Naive thymus-derived CD8-positive, alpha-beta T cell (primary cell): Measurements from ENCODE around the gene NMRK2. TPM values are rescaled to one million over a fixed set of nuclear protein-coding genes. Genes with fewer than 3 reads are reported as not detected.
A peak's percentile ranks its signal among the peaks of the same experiment; 100 is the strongest.
"Not testable (repeated sequence)": the region's sequence is repeated elsewhere in the genome, so short reads cannot be mapped to it uniquely, and the experiment has no call there.

Experiments
- ATAC-seq, 2 donors: fragments of 150-1000 bp; cut with Tn5 transposase in 1 of 2; sonication (Bioruptor Pico), chemical (Tn5 transposase) in 1 of 2; 1 replicate in 1 of 2; 2 replicates in 1 of 2; pipeline ENCODE4 v1.10.0; 2021; ENCODE audit warnings: mild to moderate bottlenecking in 2 of 2, moderate library complexity in 2 of 2
- POLR2A ChIA-PET: fragments of 350-600 bp; sonication (Branson Sonifier 250); formaldehyde crosslinking; loops from one replicate; lab custom pipeline; 2021; ENCODE audit warnings: antibody characterized with exemption; lab: Charles Lee
- DNase-seq, 10 donors: peaks; one replicate each; pipeline versions ENCODE4 v3.0.0 to v3.0.0-alpha.2; 2020 to 2022
- H3K27ac Mint-ChIP-seq, 10 donors: one replicate each; pipeline ENCODE4 v1.8.0; 2020 to 2022; ENCODE audit warnings: mild to moderate bottlenecking in 10 of 10, mixed read lengths in 10 of 10, moderate library complexity in 4 of 10, inconsistent platforms in 1 of 10
- H3K27me3 Mint-ChIP-seq, 5 donors: one replicate each; pipeline ENCODE4 v1.8.0; 2021 to 2022; ENCODE audit warnings: mixed read lengths in 5 of 5
- H3K36me3 Mint-ChIP-seq, 3 donors: one replicate each; pipeline ENCODE4 v1.8.0; 2020 to 2022; ENCODE audit warnings: mixed read lengths in 3 of 3, mild to moderate bottlenecking in 2 of 3, inconsistent platforms in 1 of 3
- H3K4me1 Mint-ChIP-seq, 4 donors: one replicate each; pipeline ENCODE4 v1.8.0; 2021 to 2022; ENCODE audit warnings: mixed read lengths in 4 of 4
- H3K4me3 Mint-ChIP-seq, 10 donors: one replicate each; pipeline ENCODE4 v1.8.0; 2020 to 2022; ENCODE audit warnings: mild to moderate bottlenecking in 10 of 10, mixed read lengths in 10 of 10, moderate library complexity in 6 of 10, inconsistent platforms in 1 of 10
- H3K9me3 Mint-ChIP-seq, 9 donors: one replicate each; pipeline ENCODE4 v1.8.0; 2020 to 2022; ENCODE audit warnings: mixed read lengths in 9 of 9, mild to moderate bottlenecking in 3 of 9, inconsistent platforms in 1 of 9, moderate library complexity in 1 of 9
- polyA plus RNA-seq, 3 donors: library from polyadenylated mRNA; unstranded; fragments of 300-500 nt; fragmentation: Illumina TruSeq; gene quantifications; one replicate each; pipeline ENCODE4 v1.2.3, GENCODE V29; 2021
- total RNA-seq, 8 experiments: library from RNA in 2 of 8; stranded (reverse) in 2 of 8; gene quantifications; one replicate each; pipeline ENCODE4 v1.2.3 and lab custom pipeline; 2021 to 2026

The NMRK2 gene, protein sequence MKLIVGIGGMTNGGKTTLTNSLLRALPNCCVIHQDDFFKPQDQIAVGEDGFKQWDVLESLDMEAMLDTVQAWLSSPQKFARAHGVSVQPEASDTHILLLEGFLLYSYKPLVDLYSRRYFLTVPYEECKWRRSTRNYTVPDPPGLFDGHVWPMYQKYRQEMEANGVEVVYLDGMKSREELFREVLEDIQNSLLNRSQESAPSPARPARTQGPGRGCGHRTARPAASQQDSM
- total RNA-seq (not detected), polyA plus RNA-seq (not detected), total RNA-seq (lab: John Stamatoyannopoulos, UW) (0 reads per million in 6 experiments)

DNA sequence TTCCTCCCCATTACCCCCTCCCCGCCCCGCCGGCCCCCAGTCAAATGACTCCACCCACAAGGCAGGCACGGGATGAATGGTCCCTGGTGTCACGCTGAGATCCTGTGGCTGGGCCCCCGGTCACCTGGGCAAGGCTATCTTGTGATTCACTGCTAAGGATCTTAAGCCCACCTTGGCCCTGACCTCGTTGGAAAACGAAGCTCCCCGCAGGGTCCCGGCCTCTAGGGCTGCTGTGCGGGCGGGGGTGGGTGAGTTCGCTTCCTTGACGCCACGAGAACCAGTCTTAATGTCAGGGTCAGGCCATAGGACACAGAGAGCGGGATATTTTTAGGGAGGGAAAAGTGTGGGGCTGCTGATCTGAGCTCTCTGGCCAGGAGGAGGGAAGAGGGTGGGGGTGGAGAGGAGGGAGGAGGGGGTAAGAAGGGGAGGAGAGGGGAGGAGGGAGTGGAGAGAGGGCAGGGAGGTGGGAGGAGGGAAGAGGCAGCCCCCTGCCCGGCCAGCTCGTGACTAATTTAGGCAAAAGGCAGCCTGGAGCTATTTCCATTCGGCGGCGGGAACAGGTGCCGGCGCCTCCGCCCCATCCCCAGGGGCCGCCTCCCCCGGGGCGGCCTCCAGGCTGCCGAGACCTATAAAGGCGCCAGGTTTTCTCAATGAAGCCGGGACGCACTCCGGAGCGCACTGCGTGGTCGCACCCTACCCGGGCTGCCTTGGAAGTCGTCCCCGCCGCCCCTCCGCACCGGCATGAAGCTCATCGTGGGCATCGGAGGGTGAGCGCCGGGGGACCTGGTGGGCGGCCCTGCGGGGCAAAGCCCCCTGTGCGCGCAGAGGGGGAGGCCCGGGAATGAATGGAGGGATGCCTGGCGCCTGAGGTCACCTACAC, at the start of gene NMRK2:
Gene NMRK2 (plus strand): TSS at position 139 of the 880 bp plus-strand sequence. CDS start 603 bp downstream, at position 742.
- Mint-ChIP-seq H3K27ac (peak within 1 kb of the TSS in 1 of 10 donors; percentile 60), H3K36me3 (no peaks in the 10 kb centered on the region), H3K9me3 (no peaks in the 10 kb centered on the region), H3K27me3 (peaks cover 2 to 26% (median 14%) of the 10 kb centered on the region in 5 donors), H3K4me1 (peaks cover 0 to 2% (median under 1%) of the 10 kb centered on the region in 4 donors), H3K4me3 (peak within 1 kb of the TSS in 1 of 10 donors; percentile 38)
- no peak for DNase-seq
- POLR2A ChIA-PET = no interaction called here
- no peak for ATAC-seq

DNA sequence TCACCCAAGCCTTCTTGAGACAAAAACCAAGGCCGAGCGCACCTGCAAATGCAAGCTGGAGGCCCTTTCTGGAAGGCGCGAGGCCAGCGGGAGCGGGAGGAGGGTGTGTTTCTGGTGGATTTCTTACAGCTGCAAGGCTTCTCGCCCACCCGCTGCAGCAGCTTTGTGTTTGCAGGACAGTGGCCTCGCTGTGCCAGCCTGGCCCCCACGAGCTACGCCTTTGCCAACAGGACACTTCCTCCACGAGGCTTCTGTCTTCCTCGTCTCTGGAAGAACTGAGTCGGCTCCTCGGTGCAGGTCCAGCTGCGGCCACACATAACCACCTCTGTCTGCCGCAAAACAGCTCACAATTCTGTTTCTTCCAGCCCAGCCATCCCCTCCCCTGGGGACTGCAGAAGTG, 42.3 kb upstream of the NMRK2 start:
- no peaks in the 10 kb centered on the region for H3K4me1 Mint-ChIP-seq
- no peak overlapping the region for H3K27ac Mint-ChIP-seq
- H3K27me3 Mint-ChIP-seq = peaks cover 0 to 4% (median 2%) of the 10 kb centered on the region in 5 donors
- ATAC-seq (no peak), DNase-seq (no peak)
- no peaks in the 10 kb centered on the region for H3K36me3 Mint-ChIP-seq
- H3K9me3 Mint-ChIP-seq = no peaks in the 10 kb centered on the region
- no peak overlapping the region for H3K4me3 Mint-ChIP-seq
- POLR2A ChIA-PET = interaction anchor here (0.7 kb wide), 2 partner anchors 29 to 60 kb away, joined by 3 to 5 read pairs; no protein-coding TSS in a partner anchor

DNA sequence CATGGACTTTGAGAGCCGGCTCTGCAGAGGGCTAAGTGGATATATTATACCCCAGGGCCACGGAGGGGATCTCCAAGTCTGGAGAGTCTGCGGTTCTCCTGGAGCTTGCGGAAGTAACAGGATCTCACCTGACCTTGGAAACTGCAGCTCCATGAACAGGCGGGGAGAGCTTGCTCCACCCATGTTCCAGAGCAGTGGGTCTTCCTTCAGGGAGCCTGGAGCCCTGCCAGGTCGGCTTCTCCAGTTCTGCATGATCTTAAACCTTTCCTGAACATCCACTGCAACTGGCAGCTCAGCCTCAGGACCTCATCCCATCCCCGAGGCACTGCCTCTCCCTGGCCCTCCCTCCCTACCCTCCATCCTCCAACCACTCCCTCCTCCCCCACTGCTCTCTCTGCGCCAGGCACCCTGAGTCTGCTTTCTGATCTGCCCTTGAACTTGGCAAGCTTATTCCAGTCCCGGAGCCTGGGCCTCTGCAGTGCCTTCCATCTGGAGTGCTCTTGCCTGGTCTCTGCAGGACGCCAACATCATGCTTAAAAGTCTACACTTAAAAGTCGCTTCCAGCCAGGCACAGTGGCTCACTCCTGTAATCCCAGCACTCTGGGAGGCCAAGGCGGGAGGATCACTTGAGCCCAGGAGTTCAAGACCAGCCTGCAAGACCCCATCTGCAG, 39.2 kb upstream of the NMRK2 start:
- ATAC-seq = no peak
- H3K36me3 Mint-ChIP-seq = no peaks in the 10 kb centered on the region
- no peak overlapping the region for H3K4me3 Mint-ChIP-seq
- POLR2A ChIA-PET = no interaction called here
- DNase-seq = no peak
- H3K27me3 Mint-ChIP-seq = peaks cover 0 to 2% (median 2%) of the 10 kb centered on the region in 5 donors
- peaks cover 2 to 8% (median 6%) of the 10 kb centered on the region in 4 donors for H3K4me1 Mint-ChIP-seq
- H3K9me3 Mint-ChIP-seq = peaks cover 0 to 2% (median 0%) of the 10 kb centered on the region in 9 donors
- no peak overlapping the region for H3K27ac Mint-ChIP-seq

DNA sequence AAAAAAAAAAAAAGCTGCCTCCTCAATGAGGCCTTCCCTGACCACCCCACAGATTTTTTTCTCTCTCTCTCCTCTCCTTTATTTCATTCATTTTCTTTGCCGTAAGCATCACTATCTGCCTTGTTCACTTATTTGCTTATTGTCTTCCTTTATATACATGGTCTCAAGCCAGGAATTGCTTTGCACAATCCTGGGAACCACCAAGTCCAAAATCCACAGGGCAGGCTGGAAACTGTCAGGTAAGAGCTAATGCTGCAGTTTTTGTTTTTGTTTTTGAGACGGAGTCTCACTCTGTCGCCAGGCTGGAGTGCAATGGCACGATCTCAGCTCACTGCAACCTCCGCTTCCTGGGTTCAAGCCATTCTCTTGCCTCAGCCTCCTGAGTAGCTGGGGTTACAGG, 37.9 kb upstream of the NMRK2 start:
- H3K27ac Mint-ChIP-seq, ATAC-seq, H3K9me3 Mint-ChIP-seq, H3K27me3 Mint-ChIP-seq, DNase-seq, H3K4me1 Mint-ChIP-seq, H3K4me3 Mint-ChIP-seq, H3K36me3 Mint-ChIP-seq, POLR2A ChIA-PET: not testable (repeated sequence)

DNA sequence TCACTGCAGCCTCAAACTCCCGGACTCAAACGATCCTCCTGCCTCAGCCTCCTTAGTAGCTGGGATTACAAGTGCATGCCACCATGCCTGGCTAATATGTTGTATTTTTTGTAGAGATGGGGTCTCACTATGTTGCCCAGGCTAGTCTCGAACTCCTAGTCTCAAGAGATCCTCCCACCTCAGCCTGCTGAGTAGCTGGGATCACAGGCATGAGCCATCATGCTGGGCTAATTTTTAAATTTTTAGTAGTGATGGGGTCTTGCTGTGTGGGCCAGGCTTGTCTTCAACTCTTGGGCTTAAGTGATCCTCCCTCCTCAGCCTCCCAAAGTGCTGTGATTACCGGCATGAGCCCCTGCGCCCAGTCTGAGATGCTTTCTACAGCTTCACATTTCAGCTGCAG, 37.1 kb upstream of the NMRK2 start:
- Mint-ChIP-seq H3K36me3 (no peaks in the 10 kb centered on the region), H3K27ac (peak overlapping the region in 1 of 10 donors; percentile 74), H3K9me3 (peaks cover 0 to 4% (median 2%) of the 10 kb centered on the region in 9 donors), H3K27me3 (peaks cover 0 to 7% (median 2%) of the 10 kb centered on the region in 5 donors), H3K4me1 (peaks cover 4 to 8% (median 6%) of the 10 kb centered on the region in 4 donors), H3K4me3 (no peak overlapping the region)
- DNase-seq (no peak), ATAC-seq (no peak)
- POLR2A ChIA-PET = no interaction called here

DNA sequence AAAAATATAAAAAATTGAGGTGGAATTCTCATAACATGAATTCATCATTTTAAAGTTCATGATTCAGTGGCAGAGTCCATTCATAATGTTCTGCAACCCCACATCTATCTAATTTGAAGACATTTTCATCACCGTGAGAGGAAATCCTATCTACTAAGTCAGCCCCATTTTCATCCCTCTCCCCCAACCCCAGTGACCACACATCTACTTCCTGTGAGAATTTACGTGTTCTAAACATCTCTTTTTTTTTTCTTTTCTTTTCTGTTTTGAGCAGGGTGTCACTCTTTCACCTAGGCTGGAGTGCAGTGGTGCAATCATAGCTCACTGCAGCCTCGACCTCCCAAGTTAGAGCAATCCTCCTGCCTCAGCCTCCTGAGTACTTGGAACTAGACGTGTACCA, 34.9 kb upstream of the NMRK2 start:
- H3K4me1 Mint-ChIP-seq = peaks cover 4 to 8% (median 6%) of the 10 kb centered on the region in 4 donors
- DNase-seq = peak in 4 of 10 donors; percentile 17 to 31 (median 24)
- peak overlapping the region in 1 of 10 donors; percentile 48 for H3K4me3 Mint-ChIP-seq
- POLR2A ChIA-PET = no interaction called here
- peak in 1 of 2 donors; percentile 63 for ATAC-seq
- peak overlapping the region in 1 of 10 donors; percentile 67 for H3K27ac Mint-ChIP-seq
- H3K27me3 Mint-ChIP-seq = peaks cover 0 to 8% (median 2%) of the 10 kb centered on the region in 5 donors
- no peaks in the 10 kb centered on the region for H3K36me3 Mint-ChIP-seq
- peaks cover 0 to 4% (median 2%) of the 10 kb centered on the region in 9 donors for H3K9me3 Mint-ChIP-seq

DNA sequence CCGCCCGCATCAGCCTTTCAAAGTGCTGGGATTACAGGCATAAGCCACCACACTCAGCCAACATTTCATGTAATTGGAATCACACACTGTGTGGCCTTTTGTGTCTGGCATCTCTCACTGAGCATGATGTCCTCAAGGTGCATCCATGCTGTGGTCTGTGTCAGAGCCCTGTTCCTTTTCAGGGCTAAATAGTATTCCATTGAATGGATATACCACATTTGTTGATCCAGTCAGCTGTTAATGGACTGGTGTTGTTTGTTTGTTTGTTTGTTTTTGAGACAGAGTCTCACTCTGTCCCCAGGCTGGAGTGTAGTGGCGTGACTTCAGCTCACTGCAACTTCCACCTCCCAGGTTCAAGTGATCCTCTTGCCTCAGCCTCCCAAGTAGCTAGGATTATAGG, 34.4 kb upstream of the NMRK2 start:
- Mint-ChIP-seq H3K27ac (peak overlapping the region in 1 of 10 donors; percentile 67), H3K27me3 (peaks cover 0 to 8% (median 2%) of the 10 kb centered on the region in 5 donors), H3K4me1 (peaks cover 4 to 8% (median 6%) of the 10 kb centered on the region in 4 donors), H3K9me3 (peaks cover 0 to 4% (median 2%) of the 10 kb centered on the region in 9 donors), H3K36me3 (no peaks in the 10 kb centered on the region), H3K4me3 (no peak overlapping the region)
- DNase-seq (no peak), ATAC-seq (no peak)
- POLR2A ChIA-PET = interaction anchor here (0.6 kb wide), 1 partner anchor 65 kb away, joined by 6 read pairs; no protein-coding TSS in a partner anchor

DNA sequence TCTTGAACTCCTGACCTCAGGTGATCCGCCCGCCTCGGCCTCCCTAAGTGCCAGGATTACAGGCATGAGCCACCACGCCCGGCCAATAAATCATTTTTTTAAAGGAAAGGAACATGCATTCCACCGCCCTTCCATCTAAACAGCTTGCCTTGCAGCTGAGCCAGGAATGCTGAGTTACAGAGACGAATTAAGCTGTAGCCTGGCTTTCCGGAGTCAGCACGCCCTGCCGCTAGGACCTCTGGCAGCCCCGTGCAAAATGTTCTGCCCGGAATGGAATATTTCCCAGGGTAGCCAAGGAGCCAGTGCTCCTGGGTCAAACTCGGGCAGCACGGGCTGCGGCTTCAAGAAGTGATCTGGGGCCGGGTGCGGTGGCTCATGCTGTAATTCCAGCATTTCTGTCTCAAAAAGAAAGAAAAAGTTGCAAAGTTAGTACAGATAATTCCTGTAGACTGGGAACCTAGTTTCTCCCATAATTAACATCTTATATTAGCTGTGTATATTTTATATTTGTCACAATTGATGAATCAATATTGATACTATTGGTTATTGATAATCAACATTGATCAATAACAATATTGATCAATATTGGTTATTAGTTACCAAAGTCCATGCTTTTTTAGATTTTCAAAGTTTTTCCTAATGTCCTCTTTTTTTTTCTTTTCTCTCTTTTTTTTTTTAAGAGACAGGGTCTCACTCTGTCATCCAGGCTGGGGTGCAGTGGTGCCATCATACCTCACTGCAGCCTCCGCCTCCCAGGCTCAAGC, 33.2 kb upstream of the NMRK2 start:
- H3K27me3 Mint-ChIP-seq = peaks cover 0 to 8% (median 4%) of the 10 kb centered on the region in 5 donors

DNA sequence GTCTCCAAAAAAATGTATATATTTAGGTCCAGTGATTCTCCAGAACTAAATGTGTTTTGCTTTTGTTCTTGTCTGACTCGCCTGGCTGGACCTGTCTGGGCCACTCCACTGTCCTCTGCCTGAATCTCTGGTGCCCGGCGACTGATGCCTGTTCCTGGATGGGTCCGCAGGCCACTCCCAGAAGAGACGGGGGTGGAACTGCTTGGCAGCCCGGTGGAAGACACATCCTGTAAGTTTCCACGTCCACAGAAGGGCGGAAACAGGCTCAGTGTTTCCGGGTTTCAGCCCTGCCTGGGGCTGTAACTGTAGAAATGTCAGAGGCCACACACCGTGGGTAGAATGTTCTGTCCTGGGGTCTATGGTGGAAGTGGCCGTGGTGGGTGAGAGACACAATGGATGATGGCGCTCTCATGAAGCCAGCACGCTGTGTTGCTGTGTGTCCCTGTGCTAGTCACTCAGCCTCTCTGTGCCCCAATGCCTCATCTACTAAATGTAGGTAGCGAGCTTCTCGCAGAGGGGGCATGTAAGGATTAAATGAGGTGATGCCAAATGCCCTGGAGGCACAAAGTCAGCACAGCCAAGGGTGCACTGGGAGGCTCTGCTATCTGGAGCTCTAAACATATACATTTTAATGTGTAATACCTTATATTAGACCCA, 30.4 kb upstream of the NMRK2 start:
- Mint-ChIP-seq H3K4me3 (no peak overlapping the region), H3K27me3 (peaks cover 0 to 8% (median 3%) of the 10 kb centered on the region in 5 donors), H3K36me3 (no peaks in the 10 kb centered on the region), H3K9me3 (peaks cover 0 to 4% (median 2%) of the 10 kb centered on the region in 9 donors), H3K27ac (no peak overlapping the region), H3K4me1 (peaks cover 4 to 8% (median 6%) of the 10 kb centered on the region in 4 donors)
- ATAC-seq (no peak), DNase-seq (no peak)
- POLR2A ChIA-PET = no interaction called here

More for the DNA sequence above, 33.2 kb upstream of the NMRK2 start:
- peaks cover 4 to 8% (median 6%) of the 10 kb centered on the region in 4 donors for H3K4me1 Mint-ChIP-seq
- no peak for ATAC-seq
- H3K9me3 Mint-ChIP-seq = peaks cover 0 to 4% (median 2%) of the 10 kb centered on the region in 9 donors
- H3K27ac Mint-ChIP-seq = no peak overlapping the region
- H3K36me3 Mint-ChIP-seq = no peaks in the 10 kb centered on the region
- POLR2A ChIA-PET = no interaction called here
- DNase-seq = no peak
- no peak overlapping the region for H3K4me3 Mint-ChIP-seq

DNA sequence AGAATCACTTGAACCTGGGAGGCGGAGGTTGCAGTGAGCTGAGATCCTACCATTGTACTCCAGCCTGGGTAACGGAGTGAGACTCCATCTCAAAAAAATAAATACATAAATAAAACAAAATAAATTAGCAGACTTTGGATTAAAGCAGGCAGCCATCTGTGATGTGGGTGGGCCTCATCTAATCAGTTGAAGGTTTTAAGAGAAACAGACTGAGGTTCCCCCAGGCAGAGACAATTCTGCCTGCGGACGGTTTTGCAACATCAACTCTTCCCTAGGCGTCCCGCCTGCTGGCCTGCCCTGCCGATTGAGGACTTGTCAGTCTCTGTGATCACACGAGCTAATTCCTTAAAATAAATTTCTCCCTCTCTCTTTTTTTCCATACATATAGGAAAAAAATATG, 28.6 kb upstream of the NMRK2 start:
- DNase-seq (no peak), ATAC-seq (no peak)
- POLR2A ChIA-PET = no interaction called here
- no peaks in the 10 kb centered on the region for H3K4me1 Mint-ChIP-seq
- H3K27me3 Mint-ChIP-seq = peaks cover 0 to 8% (median 2%) of the 10 kb centered on the region in 5 donors
- H3K27ac Mint-ChIP-seq = peak overlapping the region in 1 of 10 donors; percentile 13
- no peak overlapping the region for H3K4me3 Mint-ChIP-seq
- H3K9me3 Mint-ChIP-seq = peaks cover 0 to 2% (median 0%) of the 10 kb centered on the region in 9 donors
- no peaks in the 10 kb centered on the region for H3K36me3 Mint-ChIP-seq

DNA sequence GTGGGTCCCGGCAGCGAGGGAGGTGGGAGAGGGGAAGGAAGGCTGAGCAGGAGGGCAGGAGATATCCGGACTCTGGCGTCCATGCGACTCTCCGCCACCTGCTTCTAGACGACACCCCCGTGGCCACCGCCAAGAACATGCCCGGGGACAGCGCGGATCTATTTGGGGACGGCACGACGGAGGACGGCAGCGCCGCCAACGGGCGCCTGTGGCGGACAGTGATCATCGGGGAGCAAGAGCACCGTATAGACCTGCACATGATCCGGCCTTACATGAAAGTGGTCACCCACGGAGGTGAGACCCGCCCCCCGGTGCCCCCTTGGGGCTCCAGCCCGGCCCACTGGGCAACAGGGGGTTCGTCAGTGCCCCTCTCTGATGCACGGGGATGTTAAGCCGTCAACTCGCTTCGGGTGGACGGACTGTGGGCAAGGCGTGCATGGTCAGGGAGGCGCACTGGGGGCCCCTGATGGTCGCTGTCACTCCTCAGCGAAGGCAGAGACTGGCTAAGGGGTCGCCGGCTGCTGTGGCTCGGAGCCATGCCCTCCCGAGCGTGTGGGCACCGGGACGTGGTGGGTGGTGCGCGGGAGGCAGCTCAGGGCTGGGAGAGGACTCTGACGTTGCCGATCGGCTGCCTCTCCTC, 25.1 kb upstream of the NMRK2 start:
- Mint-ChIP-seq H3K4me3 (no peak overlapping the region), H3K9me3 (peaks cover 0 to 11% (median 0%) of the 10 kb centered on the region in 9 donors), H3K27ac (no peak overlapping the region)

More for the DNA sequence above, 25.1 kb upstream of the NMRK2 start:
- no peak for ATAC-seq
- no peaks in the 10 kb centered on the region for H3K4me1 Mint-ChIP-seq
- H3K27me3 Mint-ChIP-seq = peaks cover 0 to 3% (median 2%) of the 10 kb centered on the region in 5 donors
- POLR2A ChIA-PET = no interaction called here
- DNase-seq = no peak
- peaks cover 0 to 5% (median 0%) of the 10 kb centered on the region in 3 donors for H3K36me3 Mint-ChIP-seq
